Lower leg skin (tissue), 3 donors: ENCODE measurements around the gene THSD8.

Experiments used
- POLR2A ChIP-seq, 2 donors: fragments of 450-650 bp; IDR thresholded peaks; one replicate each; pipeline ENCODE4 v1.6.1; 2016 to 2017; ENCODE audit warnings: antibody characterized with exemption in 2 of 2, mild to moderate bottlenecking in 1 of 2, moderate library complexity in 1 of 2
- TF ChIP-seq, protein P1 (sequence below), 3 donors: fragments of 450-650 bp; IDR thresholded peaks; one replicate each; pipeline ENCODE4 v1.5.1; 2016; ENCODE audit warnings: antibody characterized with exemption in 3 of 3, mild to moderate bottlenecking in 3 of 3, moderate library complexity in 2 of 3

GRCh38 chr19:12833418-12833737 lies 31.5 kb downstream of the THSD8 start:
- TF ChIP-seq POLR2A (IDR thresholded peaks at IDR 0.05): no peak
- TF ChIP-seq, protein P1, sequence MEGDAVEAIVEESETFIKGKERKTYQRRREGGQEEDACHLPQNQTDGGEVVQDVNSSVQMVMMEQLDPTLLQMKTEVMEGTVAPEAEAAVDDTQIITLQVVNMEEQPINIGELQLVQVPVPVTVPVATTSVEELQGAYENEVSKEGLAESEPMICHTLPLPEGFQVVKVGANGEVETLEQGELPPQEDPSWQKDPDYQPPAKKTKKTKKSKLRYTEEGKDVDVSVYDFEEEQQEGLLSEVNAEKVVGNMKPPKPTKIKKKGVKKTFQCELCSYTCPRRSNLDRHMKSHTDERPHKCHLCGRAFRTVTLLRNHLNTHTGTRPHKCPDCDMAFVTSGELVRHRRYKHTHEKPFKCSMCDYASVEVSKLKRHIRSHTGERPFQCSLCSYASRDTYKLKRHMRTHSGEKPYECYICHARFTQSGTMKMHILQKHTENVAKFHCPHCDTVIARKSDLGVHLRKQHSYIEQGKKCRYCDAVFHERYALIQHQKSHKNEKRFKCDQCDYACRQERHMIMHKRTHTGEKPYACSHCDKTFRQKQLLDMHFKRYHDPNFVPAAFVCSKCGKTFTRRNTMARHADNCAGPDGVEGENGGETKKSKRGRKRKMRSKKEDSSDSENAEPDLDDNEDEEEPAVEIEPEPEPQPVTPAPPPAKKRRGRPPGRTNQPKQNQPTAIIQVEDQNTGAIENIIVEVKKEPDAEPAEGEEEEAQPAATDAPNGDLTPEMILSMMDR (IDR thresholded peaks at IDR 0.05): no peak
